Breast epithelium (tissue), 4 donors: ENCODE data around the gene CSMD2. TPM values are rescaled to one million over a fixed set of nuclear protein-coding genes. Genes with fewer than 3 reads are reported as not detected.

Experiments
- DNase-seq, 2 donors: peaks; one replicate each; pipeline ENCODE4 v3.0.0-alpha.2; 2019; ENCODE audit warnings: low spot score in 2 of 2
- H3K27ac ChIP-seq, 2 donors: fragments of 200-600 bp; sonication (generic) in 1 of 2; one replicate each; pipeline ENCODE4 v1.5.1; 2016 to 2019; ENCODE audit warnings: mild to moderate bottlenecking in 1 of 2
- H3K27me3 ChIP-seq, 2 donors: fragments of 200-600 bp; sonication (generic) in 1 of 2; one replicate each; pipeline versions ENCODE4 v1.5.1 to v1.6.0; 2017 to 2019; ENCODE audit warnings: control low read depth in 1 of 2, mild to moderate bottlenecking in 1 of 2
- H3K36me3 ChIP-seq: fragments of 200-600 bp; one replicate; pipeline ENCODE4 v1.5.1; 2019
- H3K4me1 ChIP-seq, 2 donors: fragments of 200-600 bp; sonication (generic); one replicate each; pipeline ENCODE4 v1.5.1; 2016 to 2019; ENCODE audit warnings: control low read depth in 1 of 2
- H3K4me3 ChIP-seq, 3 donors: fragments of 200-600 bp; sonication (generic); 1 replicate in 2 of 3; 2 replicates in 1 of 3; pipeline ENCODE4 v1.5.1; 2016 to 2019; ENCODE audit warnings: mild to moderate bottlenecking in 3 of 3, moderate library complexity in 2 of 3
- H3K9me3 ChIP-seq, 2 donors: fragments of 200-600 bp; sonication (generic) in 1 of 2; one replicate each; pipeline ENCODE4 v1.5.1; 2016 to 2019; ENCODE audit warnings: control low read depth in 1 of 2
- POLR2A ChIP-seq: fragments of 450-650 bp; IDR thresholded peaks from one replicate; pipeline ENCODE4 v1.6.1; 2016; ENCODE audit warnings: antibody characterized with exemption, mild to moderate bottlenecking, moderate library complexity
- POLR2AphosphoS5 ChIP-seq, 3 donors: sonication (generic); formaldehyde crosslinking; IDR thresholded peaks; one replicate each; pipeline ENCODE4 v1.6.1; 2017; ENCODE audit warnings: antibody characterized with exemption in 3 of 3
- intact Hi-C: fragments of 100-400 bp; cut with DNase I; formaldehyde crosslinking; loops from one replicate; pipeline ENCODE4 v1.15.1; 2023; ENCODE audit warnings: low total_unique reads
- total RNA-seq, 3 donors: library from RNA; depleted of rRNA; stranded (reverse); fragments of >200 nt; gene quantifications; one replicate each; pipeline ENCODE4 v1.1.0, GENCODE V29; 2016
- TF ChIP-seq, protein P1 (sequence below), 3 donors: fragments of 450-650 bp; IDR thresholded peaks; one replicate each; pipeline ENCODE4 v1.5.1; 2016 to 2017; ENCODE audit warnings: antibody characterized with exemption in 3 of 3, mild to moderate bottlenecking in 3 of 3, moderate library complexity in 3 of 3

CSMD2 gene
- total RNA-seq, 3 donors from 2014 or later: 0.33 to 2.6 (median 0.44) TPM

DNA sequence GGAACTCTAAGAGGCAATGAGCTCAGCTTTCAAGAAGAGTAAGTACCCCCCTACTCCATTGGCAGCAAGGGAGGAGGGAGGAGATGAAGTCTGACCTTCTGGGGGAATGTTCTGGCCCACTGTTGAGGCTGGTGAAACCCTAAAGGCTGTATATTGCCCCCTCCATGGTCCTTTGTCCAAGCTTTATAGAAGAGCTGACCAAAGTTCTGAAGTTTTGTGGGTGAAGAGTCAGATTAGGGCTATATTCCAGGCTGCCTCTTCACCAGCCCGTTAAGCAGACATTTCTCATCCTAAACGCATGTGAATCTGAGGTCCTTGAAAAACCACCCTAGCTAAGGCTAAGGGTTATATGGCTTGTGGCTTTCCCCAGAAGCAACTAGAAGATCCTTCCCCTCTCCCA, 13.0 kb upstream of the CSMD2 start:
- Histone ChIP-seq H3K4me3 (no peak overlapping the region), H3K9me3 (no peaks in the 10 kb centered on the region), H3K4me1 (no peaks in the 10 kb centered on the region), H3K27ac (no peak overlapping the region), H3K36me3 (no peaks in the 10 kb centered on the region), H3K27me3 (peaks cover 6 to 42% of the 10 kb centered on the region in 2 donors)
- DNase-seq: no peak
- intact Hi-C loops: no loop called here
- TF ChIP-seq POLR2A (no peak), POLR2AphosphoS5 (IDR thresholded peaks at IDR 0.05) (no peak)
- TF ChIP-seq, protein P1, sequence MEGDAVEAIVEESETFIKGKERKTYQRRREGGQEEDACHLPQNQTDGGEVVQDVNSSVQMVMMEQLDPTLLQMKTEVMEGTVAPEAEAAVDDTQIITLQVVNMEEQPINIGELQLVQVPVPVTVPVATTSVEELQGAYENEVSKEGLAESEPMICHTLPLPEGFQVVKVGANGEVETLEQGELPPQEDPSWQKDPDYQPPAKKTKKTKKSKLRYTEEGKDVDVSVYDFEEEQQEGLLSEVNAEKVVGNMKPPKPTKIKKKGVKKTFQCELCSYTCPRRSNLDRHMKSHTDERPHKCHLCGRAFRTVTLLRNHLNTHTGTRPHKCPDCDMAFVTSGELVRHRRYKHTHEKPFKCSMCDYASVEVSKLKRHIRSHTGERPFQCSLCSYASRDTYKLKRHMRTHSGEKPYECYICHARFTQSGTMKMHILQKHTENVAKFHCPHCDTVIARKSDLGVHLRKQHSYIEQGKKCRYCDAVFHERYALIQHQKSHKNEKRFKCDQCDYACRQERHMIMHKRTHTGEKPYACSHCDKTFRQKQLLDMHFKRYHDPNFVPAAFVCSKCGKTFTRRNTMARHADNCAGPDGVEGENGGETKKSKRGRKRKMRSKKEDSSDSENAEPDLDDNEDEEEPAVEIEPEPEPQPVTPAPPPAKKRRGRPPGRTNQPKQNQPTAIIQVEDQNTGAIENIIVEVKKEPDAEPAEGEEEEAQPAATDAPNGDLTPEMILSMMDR (IDR thresholded peaks at IDR 0.05): no peak

DNA sequence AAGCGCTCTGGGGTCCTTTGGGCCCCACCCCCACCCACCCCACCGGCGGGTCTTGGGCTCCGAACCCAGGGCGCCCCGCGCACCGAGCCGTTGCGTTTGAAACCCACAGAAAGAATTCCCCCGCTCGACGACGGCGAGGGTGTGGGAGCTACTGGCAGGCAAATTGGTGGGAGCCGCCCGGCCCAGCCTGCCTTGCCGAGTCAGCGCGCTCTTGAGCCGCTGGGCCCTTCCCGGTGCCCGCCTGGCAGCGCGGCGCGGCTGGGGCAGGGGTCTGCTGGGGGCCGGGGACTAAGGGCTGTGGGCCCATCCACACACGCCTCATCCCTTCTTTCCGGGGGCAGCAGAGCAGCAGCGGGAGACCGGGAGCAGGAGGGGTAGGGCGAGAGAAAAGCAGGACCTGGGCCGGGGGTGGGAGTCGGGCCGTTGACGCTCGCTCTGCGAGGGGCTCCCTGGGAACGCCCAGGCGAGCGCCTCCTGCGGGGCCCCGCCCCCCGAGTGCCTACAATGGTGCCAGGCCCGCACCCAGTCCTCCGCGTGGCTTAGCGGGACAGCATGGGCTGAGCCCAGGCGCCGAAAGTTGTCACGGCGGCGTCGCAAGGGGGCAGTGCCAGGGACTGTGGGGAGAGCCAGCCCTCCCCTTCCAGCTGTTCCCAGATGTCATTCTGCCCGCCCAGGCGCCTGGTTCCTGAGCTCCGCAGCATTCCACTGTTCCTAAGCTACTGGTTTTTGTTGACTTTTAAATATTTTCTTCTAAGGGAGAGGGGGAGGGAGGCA, 12.0 kb upstream of the CSMD2 start, which contains the start of gene C1orf94:
C1orf94 (plus strand) TSS at position 78 of the 774 bp plus-strand sequence. CDS start 883 bp downstream, outside the sequence.
- DNase-seq: no peak
- peak within 1 kb of the TSS in 1 of 3 donors; percentile 15 for H3K4me3 ChIP-seq
- intact Hi-C loops: no loop called here
- peaks cover 6 to 45% of the 10 kb centered on the region in 2 donors for H3K27me3 ChIP-seq
- H3K4me1 ChIP-seq: no peaks in the 10 kb centered on the region
- H3K9me3 ChIP-seq: no peaks in the 10 kb centered on the region
- H3K36me3 ChIP-seq: no peaks in the 10 kb centered on the region
- TF ChIP-seq POLR2AphosphoS5 (IDR thresholded peaks at IDR 0.05) (no peak), POLR2A (no peak)
- TF ChIP-seq, protein P1 (IDR thresholded peaks at IDR 0.05): no peak
- no peak within 1 kb of the TSS for H3K27ac ChIP-seq

DNA sequence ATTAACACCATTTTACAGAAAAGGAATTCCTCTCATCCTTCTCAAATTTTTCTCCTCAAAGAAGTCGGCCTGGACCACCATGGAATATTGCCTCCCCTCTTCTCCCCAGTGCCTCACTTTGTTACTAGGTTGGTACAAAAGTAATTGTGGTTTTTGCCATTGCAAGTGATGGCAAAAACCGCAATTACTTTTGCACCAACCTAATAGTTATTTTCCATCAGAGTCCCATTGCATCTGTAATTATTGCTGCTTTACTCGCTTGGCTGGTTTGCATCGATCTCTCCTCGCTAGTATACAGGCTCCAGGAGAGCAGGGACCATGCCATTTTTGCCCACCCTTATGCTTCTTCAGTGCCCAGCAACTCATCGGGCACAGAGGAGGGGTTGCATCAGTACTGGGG, 10.7 kb upstream of the CSMD2 start:
- Histone ChIP-seq H3K27ac (no peak overlapping the region), H3K27me3 (peaks cover 6 to 45% of the 10 kb centered on the region in 2 donors), H3K36me3 (no peaks in the 10 kb centered on the region), H3K4me3 (no peak overlapping the region), H3K9me3 (no peaks in the 10 kb centered on the region), H3K4me1 (no peaks in the 10 kb centered on the region)
- no peak for DNase-seq
- TF ChIP-seq, protein P1 (IDR thresholded peaks at IDR 0.05): no peak
- TF ChIP-seq POLR2A (no peak), POLR2AphosphoS5 (IDR thresholded peaks at IDR 0.05) (no peak)
- intact Hi-C loops: no loop called here

DNA sequence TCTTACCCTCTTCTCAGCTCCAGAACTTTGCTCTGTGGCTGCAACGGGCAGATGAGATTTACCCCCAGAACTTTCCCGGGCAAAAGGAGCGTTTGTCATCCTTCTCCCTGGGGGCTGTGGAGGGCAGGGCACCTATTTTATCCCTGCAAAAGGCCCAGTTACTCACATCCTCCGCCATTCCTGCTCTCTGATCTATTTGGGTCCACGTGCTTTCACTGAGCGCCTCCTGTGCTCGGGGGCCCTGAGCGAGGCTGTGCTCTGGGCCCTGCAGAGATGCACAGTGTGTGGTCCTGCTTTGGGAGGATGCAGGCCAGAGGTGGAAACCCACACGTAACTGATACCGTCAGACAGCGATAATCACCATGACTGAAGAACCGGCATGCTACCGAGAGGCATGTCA, 2.4 kb upstream of the CSMD2 start:
- TF ChIP-seq POLR2AphosphoS5 (IDR thresholded peaks at IDR 0.05): no peak
- TF ChIP-seq POLR2A: no peak
- TF ChIP-seq, protein P1 (IDR thresholded peaks at IDR 0.05): no peak
- Histone ChIP-seq H3K27me3 (peaks cover 0 to 64% of the 10 kb centered on the region in 2 donors), H3K27ac (no peak overlapping the region), H3K4me1 (peaks cover 8% of the 10 kb centered on the region in 2 donors), H3K9me3 (no peaks in the 10 kb centered on the region), H3K4me3 (no peak overlapping the region), H3K36me3 (no peaks in the 10 kb centered on the region)
- intact Hi-C loops: loop anchor here (5.0 kb wide), 1 partner anchor 1535 kb away; no protein-coding TSS in a partner anchor
- DNase-seq: no peak
